K562 (cell line): Measurements from ENCODE around the gene DPEP2. TPM values are rescaled to one million over a fixed set of nuclear protein-coding genes. Genes with fewer than 3 reads are reported as not detected.

Source experiments
- ARID2 ChIP-seq: fragments of 450-650 bp; IDR thresholded peaks from 2 replicates; pipeline ENCODE4 v1.6.1; 2017; ENCODE audit warnings: antibody characterized with exemption, mild to moderate bottlenecking
- ETV6 ChIP-seq, 3 experiments: fragments of 150-350 bp in 1 of 3; sonication (generic) in 1 of 3; formaldehyde crosslinking in 1 of 3; IDR thresholded peaks; 2 replicates each; pipeline versions ENCODE4 v1.6.1 to v1.8.0; 2014 to 2022; ENCODE audit warnings: borderline replicate concordance in 2 of 3, low read depth in 2 of 3, antibody characterized with exemption in 1 of 3, low read length in 1 of 3, mild to moderate bottlenecking in 1 of 3, missing genetic modification reagents in 1 of 3
- GTF2E2 ChIP-seq: fragments of 200-800 bp; sonication (Bioruptor generic); IDR thresholded peaks from 2 replicates; pipeline ENCODE4 v1.6.1; 2016; ENCODE audit warnings: missing genetic modification characterization, missing compliant biosample characterization
- HBP1 ChIP-seq: fragments of 450-650 bp; formaldehyde crosslinking; IDR thresholded peaks from 2 replicates; pipeline ENCODE4 v1.4.0; 2022; ENCODE audit warnings: missing genetic modification characterization
- HMGXB4 ChIP-seq: sonication (generic); formaldehyde crosslinking; IDR thresholded peaks from 2 replicates; pipeline ENCODE4 v1.8.1; 2023; ENCODE audit warnings: mild to moderate bottlenecking, missing genetic modification reagents
- KDM2B ChIP-seq: fragments of 250-450 bp; sonication (Bioruptor Pico); IDR thresholded peaks from 2 replicates; pipeline ENCODE4 v1.8.0; 2021; ENCODE audit warnings: mild to moderate bottlenecking, moderate library complexity
- MBD2 ChIP-seq: sonication (generic); IDR thresholded peaks from 2 replicates; pipeline ENCODE4 v1.6.1; 2016; ENCODE audit warnings: low read depth, borderline replicate concordance
- NR3C1 ChIP-seq: sonication (generic); formaldehyde crosslinking; IDR thresholded peaks from 2 replicates; pipeline ENCODE4 v1.8.1; 2022; ENCODE audit warnings: missing genetic modification reagents
- RBM25 ChIP-seq: fragments of 200-400 bp; formaldehyde crosslinking; IDR thresholded peaks from 2 replicates; pipeline ENCODE4 v1.6.1; 2018; ENCODE audit warnings: low read length, low read depth, moderate library complexity; ENCODE audit not compliant: severe bottlenecking
- RBM34 ChIP-seq: fragments of 200-400 bp; formaldehyde crosslinking; IDR thresholded peaks from 2 replicates; pipeline ENCODE4 v1.6.1; 2018; ENCODE audit warnings: low read length, borderline replicate concordance; ENCODE audit not compliant: insufficient read depth
- SOX6 ChIP-seq: fragments of 450-650 bp; IDR thresholded peaks from 2 replicates; pipeline ENCODE4 v1.6.1; 2014; ENCODE audit warnings: mild to moderate bottlenecking
- SP2 ChIP-seq: IDR thresholded peaks from 2 replicates; pipeline ENCODE4 v1.6.1; 2011; ENCODE audit warnings: mild to moderate bottlenecking, low read depth, low read length, moderate library complexity; ENCODE audit not compliant: poor library complexity, severe bottlenecking; ENCODE audit errors: extremely low read depth
- TAF7 ChIP-seq: fragments of 450-650 bp; IDR thresholded peaks from 2 replicates; pipeline ENCODE4 v1.6.1; 2016; ENCODE audit warnings: missing genetic modification characterization, missing compliant biosample characterization
- TCF3 ChIP-seq: sonication (generic); formaldehyde crosslinking; IDR thresholded peaks from 2 replicates; pipeline ENCODE4 v1.4.0; 2020; ENCODE audit warnings: mild to moderate bottlenecking, missing genetic modification reagents
- ZC3H4 ChIP-seq: sonication (generic); formaldehyde crosslinking; IDR thresholded peaks from 2 replicates; pipeline ENCODE4 v1.9.0; 2021; ENCODE audit warnings: missing genetic modification reagents, borderline replicate concordance
- ZNF274 ChIP-seq: IDR thresholded peaks from 2 replicates; pipeline ENCODE4 v1.6.1; 2011; ENCODE audit warnings: low read depth, mild to moderate bottlenecking, low read length, moderate library complexity, borderline replicate concordance
- ZNF507 ChIP-seq: conservative IDR thresholded peaks from 2 replicates; pipeline ENCODE4 v1.6.1; 2017; ENCODE audit warnings: missing genetic modification characterization, missing compliant biosample characterization
- ZNF75A ChIP-seq: fragments of 450-650 bp; formaldehyde crosslinking; IDR thresholded peaks from 2 replicates; pipeline ENCODE4 v1.4.0; 2020; ENCODE audit warnings: mild to moderate bottlenecking
- polyA plus RNA-seq, 8 experiments: library from polyadenylated mRNA; depleted of rRNA in 4 of 8; stranded (reverse) in 5 of 8; unstranded in 3 of 8; fragments of >200 nt; fragmentation: Nextera tagmentation in 2 of 8; fragmentation: Illumina TruSeq in 1 of 8; extraction: Ambion mirVana in 2 of 8; extraction: Trizol in 1 of 8; gene quantifications; 2 replicates each; pipeline versions ENCODE4 v1.2.1 to v1.2.3, GENCODE V29; 2011 to 2014; ENCODE audit warnings: inconsistent platforms in 1 of 8, missing spikeins in 1 of 8
- total RNA-seq, 7 experiments: library from RNA; depleted of rRNA in 6 of 7; stranded (reverse); fragments of >200 nt in 6 of 7; fragmentation: Illumina TruSeq in 2 of 7; extraction: Trizol in 2 of 7; gene quantifications; 2 replicates each; pipeline versions ENCODE4 v1.2.1 to v1.2.3, GENCODE V29; 2011 to 2021; ENCODE audit warnings: low replicate concordance in 1 of 7
- TF ChIP-seq, protein P1 (sequence below): fragments of 250-450 bp; sonication (Bioruptor Pico); IDR thresholded peaks from 2 replicates; pipeline ENCODE4 v1.5.0; 2022; ENCODE audit warnings: mild to moderate bottlenecking
- TF ChIP-seq, protein P2 (sequence below): fragments of 450-650 bp; formaldehyde crosslinking; IDR thresholded peaks from 2 replicates; pipeline ENCODE4 v1.4.0; 2020; ENCODE audit warnings: mild to moderate bottlenecking, moderate library complexity

Gene DPEP2
- total and polyA plus RNA-seq, 9 of the 15 experiments (the other 6 are each of a cell fraction or from before 2014, with no cell fraction given), result 0.14 to 1.2 (median 0.38) TPM

DNA sequence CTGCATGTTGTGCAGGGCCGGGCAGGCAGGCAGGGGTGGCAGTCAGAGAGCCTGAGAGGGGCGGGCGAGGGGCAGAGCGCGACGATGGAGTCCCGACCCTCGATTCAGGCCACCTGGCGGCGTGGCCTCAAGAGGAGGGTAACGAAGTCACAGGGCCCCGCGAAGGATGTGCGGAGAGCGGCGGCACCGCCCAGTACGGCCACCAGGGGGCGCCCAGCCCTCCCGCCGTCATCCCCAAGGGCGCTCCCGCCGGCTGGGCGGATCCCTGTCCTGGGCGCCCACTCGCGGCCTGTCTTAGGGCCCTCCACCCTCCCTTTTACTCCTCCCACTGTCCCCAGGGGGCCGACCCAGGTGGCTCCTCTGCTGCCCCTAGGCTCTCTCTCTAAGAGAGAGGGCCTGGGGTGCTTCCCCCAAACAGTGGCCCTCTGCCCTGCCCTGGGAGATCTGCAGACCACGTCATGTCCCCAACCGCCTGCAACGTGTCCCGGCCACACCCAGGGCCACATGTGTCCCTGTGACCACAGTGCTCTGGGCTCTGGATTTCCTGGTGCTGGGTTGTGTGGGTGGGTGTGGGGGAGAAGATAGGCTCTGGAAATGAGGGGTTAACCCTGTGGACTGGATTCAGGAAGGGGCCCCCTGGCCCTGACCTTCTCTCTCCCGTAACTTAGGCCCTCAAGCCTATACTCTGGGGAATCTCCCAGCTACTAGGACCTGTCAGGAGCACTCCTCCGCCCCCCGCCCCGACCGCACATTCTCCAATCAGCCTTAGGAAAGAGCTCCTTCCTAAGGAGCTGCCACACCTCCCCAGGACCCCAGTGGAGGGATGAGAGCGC is 5.9 kb downstream of the DPEP2 start (continued):
- 0 out of 2 replicates have a peak, but pooled peaks have one; percentile 31 for TF ChIP-seq HBP1 (CRISPR knock-in tag)
- TF ChIP-seq, protein P1, sequence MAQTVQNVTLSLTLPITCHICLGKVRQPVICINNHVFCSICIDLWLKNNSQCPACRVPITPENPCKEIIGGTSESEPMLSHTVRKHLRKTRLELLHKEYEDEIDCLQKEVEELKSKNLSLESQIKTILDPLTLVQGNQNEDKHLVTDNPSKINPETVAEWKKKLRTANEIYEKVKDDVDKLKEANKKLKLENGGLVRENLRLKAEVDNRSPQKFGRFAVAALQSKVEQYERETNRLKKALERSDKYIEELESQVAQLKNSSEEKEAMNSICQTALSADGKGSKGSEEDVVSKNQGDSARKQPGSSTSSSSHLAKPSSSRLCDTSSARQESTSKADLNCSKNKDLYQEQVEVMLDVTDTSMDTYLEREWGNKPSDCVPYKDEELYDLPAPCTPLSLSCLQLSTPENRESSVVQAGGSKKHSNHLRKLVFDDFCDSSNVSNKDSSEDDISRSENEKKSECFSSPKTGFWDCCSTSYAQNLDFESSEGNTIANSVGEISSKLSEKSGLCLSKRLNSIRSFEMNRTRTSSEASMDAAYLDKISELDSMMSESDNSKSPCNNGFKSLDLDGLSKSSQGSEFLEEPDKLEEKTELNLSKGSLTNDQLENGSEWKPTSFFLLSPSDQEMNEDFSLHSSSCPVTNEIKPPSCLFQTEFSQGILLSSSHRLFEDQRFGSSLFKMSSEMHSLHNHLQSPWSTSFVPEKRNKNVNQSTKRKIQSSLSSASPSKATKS, result no peak
- TF ChIP-seq ARID2, result peak; percentile 57
- TF ChIP-seq NR3C1, result 0 out of 2 replicates have a peak, but pooled peaks have one; percentile 26
- no peak for TF ChIP-seq ZNF507 (tag)
- TF ChIP-seq TAF7 (tag), result peak; percentile 61
- TF ChIP-seq MBD2, result peak; percentile 46; the same call in 1 of the 2 replicates
- TF ChIP-seq ZNF75A (CRISPR knock-in tag), result 0 out of 2 replicates have a peak, but pooled peaks have one; percentile 20
- TF ChIP-seq ZNF274, result no peak
- TF ChIP-seq KDM2B (CRISPR knock-in tag), result peak; percentile 40; the same call in 1 of the 2 replicates
- TF ChIP-seq SOX6, result peak; percentile 69
- TF ChIP-seq, protein P2, sequence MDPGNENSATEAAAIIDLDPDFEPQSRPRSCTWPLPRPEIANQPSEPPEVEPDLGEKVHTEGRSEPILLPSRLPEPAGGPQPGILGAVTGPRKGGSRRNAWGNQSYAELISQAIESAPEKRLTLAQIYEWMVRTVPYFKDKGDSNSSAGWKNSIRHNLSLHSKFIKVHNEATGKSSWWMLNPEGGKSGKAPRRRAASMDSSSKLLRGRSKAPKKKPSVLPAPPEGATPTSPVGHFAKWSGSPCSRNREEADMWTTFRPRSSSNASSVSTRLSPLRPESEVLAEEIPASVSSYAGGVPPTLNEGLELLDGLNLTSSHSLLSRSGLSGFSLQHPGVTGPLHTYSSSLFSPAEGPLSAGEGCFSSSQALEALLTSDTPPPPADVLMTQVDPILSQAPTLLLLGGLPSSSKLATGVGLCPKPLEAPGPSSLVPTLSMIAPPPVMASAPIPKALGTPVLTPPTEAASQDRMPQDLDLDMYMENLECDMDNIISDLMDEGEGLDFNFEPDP (CRISPR knock-in tag), result 0 out of 2 replicates have a peak, but pooled peaks have one; percentile 52
- peak; percentile 40 for TF ChIP-seq SP2
- TF ChIP-seq ETV6 (IDR thresholded peaks at IDR 0.05; ENCODE audit: borderline replicate concordance in 1 of 2, low read depth in 2 of 2, low read length in 1 of 2), result no peak
- no peak for TF ChIP-seq ETV6 (CRISPR knock-in tag; IDR thresholded peaks at IDR 0.05; ENCODE audit: borderline replicate concordance)
- TF ChIP-seq RBM25, result no peak
- no peak for TF ChIP-seq GTF2E2
- no peak for TF ChIP-seq RBM34
- TF ChIP-seq HMGXB4 (CRISPR knock-in tag), result peak; percentile 57; the same call in 1 of the 2 replicates
- TF ChIP-seq ZC3H4, result no peak
- peak; percentile 43 for TF ChIP-seq TCF3 (CRISPR knock-in tag)
